ENCODE data around the gene LTBP1. TPM values are rescaled to one million over a fixed set of nuclear protein-coding genes. Genes with fewer than 3 reads are reported as not detected.
"Not testable (repeated sequence)": the region's sequence is repeated elsewhere in the genome, so short reads cannot be mapped to it uniquely, and the experiment has no call there.

Gene LTBP1, protein sequence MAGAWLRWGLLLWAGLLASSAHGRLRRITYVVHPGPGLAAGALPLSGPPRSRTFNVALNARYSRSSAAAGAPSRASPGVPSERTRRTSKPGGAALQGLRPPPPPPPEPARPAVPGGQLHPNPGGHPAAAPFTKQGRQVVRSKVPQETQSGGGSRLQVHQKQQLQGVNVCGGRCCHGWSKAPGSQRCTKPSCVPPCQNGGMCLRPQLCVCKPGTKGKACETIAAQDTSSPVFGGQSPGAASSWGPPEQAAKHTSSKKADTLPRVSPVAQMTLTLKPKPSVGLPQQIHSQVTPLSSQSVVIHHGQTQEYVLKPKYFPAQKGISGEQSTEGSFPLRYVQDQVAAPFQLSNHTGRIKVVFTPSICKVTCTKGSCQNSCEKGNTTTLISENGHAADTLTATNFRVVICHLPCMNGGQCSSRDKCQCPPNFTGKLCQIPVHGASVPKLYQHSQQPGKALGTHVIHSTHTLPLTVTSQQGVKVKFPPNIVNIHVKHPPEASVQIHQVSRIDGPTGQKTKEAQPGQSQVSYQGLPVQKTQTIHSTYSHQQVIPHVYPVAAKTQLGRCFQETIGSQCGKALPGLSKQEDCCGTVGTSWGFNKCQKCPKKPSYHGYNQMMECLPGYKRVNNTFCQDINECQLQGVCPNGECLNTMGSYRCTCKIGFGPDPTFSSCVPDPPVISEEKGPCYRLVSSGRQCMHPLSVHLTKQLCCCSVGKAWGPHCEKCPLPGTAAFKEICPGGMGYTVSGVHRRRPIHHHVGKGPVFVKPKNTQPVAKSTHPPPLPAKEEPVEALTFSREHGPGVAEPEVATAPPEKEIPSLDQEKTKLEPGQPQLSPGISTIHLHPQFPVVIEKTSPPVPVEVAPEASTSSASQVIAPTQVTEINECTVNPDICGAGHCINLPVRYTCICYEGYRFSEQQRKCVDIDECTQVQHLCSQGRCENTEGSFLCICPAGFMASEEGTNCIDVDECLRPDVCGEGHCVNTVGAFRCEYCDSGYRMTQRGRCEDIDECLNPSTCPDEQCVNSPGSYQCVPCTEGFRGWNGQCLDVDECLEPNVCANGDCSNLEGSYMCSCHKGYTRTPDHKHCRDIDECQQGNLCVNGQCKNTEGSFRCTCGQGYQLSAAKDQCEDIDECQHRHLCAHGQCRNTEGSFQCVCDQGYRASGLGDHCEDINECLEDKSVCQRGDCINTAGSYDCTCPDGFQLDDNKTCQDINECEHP (N-terminal part only)
- total RNA-seq (2014; rRNA removed; shearing (Covaris generic)), result 6.7 and 8.9 TPM in 2 replicates
- polyA plus RNA-seq (2015; cell fraction: cytosol; rRNA removed), result 7.7 and 11.9 TPM in 2 replicates
- 6.4 TPM in 2 replicates for polyA plus RNA-seq (2015; cell fraction: nucleus; rRNA removed)

- in situ Hi-C loops (cut with HindIII; ENCODE audit: low pct_unique_long_range_greater_than_20kb, low sequenced_read_pairs), result loop anchor here (25.0 kb wide), 1 partner anchor 159 kb away; no protein-coding TSS in a partner anchor
- DNase-seq (ENCODE audit: low read depth, low spot score), result peak; percentile 79
Measured at GRCh38 chr2:32946314-32947075, at the start of gene LTBP1. Gene LTBP1 (plus strand): TSS chr2:32946953. CDS start chr2:32947325, 372 bp downstream.

DNA sequence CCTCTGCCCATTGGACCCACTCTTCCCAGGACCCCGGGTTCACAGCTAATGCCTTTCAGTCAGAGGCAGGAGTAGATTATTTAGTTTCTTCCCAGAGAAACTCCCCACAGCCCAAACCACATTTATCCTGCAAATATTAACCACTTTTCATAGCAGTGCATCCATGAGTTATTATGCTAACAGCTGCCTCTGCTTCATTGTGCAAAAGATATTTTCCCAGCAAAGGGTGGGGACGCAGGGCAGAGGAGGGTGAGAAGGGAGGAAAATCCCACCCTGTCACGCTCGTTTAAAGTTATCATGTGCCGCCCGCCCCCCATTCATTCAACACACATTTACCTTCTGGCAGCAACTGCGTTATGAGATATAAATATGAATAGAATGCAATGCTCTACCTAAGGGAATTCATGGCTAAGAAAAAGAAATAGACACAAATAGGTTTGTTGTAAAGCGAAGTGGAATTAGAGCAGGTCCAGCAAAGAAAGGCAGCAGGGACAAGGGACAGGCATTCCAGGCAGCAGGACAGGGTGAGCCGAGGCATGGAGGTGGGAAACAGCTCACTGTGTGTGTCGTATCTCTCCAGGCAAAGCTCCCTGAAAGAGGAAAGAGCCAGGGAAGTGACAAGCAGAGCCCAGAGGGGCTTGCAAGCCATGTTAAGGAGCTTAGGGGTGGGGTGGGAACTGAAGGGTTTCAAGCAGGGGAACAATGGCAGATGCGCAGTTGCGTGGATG, 46.3 kb upstream of the LTBP1 start:
- in situ Hi-C loops (cut with HindIII; ENCODE audit: low pct_unique_long_range_greater_than_20kb, low sequenced_read_pairs), result no loop called here
- no peak for DNase-seq (ENCODE audit: low read depth, low spot score)

DNA sequence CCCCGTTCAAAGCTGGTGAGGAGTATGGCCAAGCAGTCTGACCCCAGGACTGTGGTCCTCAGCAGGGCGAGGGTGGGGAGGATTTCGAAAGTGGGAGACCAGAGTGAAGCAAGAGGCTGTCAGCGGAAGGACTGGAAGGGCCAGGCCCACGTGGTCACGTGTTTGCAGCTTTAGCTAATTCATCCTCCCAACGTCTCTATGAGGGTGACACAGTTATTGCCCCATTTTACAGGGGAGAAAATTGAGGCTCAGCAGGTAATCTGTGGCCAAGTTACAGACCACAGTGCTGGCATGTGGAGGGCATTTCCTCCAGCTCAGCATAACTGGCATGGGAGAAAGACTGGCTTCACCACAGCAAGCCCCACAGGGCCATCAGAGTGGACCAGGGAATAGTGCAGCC, 45.4 kb upstream of the LTBP1 start:
- in situ Hi-C loops (cut with HindIII; ENCODE audit: low pct_unique_long_range_greater_than_20kb, low sequenced_read_pairs), result no loop called here
- DNase-seq (ENCODE audit: low read depth, low spot score), result no peak

GRCh38 chr2:32902174-32902573, 44.6 kb upstream of the LTBP1 start:
- no peak for DNase-seq (ENCODE audit: low read depth, low spot score)
- in situ Hi-C loops (cut with HindIII; ENCODE audit: low pct_unique_long_range_greater_than_20kb, low sequenced_read_pairs), result no loop called here

DNA sequence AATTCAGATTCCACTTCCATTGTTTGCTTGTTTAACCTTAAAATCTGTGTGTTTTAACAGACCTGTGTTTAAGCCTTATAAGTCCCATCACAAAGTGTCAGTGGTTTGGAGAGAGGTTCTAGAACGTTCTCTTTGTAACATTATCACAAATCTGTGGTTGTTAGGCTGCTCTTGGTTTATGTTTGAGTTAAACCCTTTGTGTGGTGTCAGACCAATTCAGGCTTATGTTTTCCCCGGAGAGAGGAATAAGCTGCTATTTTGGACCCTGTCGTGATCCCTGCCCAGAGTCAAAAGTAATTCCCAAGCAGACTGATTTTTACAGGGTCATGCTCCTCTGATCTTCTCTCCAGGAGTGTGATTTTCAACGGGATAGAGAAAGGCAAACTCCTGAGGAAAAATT, 43.8 kb upstream of the LTBP1 start:
- DNase-seq (ENCODE audit: low read depth, low spot score), result no peak
- in situ Hi-C loops (cut with HindIII; ENCODE audit: low pct_unique_long_range_greater_than_20kb, low sequenced_read_pairs), result no loop called here

DNA sequence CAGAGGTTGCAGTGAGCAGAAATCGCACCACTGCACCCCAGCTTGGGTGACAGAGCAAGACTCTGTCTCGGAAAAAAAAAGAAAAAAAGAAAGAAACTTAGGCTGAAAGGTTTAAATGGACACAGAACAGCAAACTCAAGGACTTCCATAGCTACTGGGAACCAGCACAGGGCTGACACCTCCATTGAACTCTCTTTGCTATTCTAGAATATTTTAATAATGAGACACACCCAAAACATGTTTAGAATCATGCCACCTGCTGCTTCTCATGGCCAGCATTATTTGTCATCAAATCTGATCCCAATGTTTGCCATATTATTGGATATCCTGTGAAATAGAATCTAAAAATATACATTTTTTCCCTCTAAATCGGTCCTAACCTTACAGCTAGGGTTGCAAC, 42.7 kb upstream of the LTBP1 start:
- DNase-seq (ENCODE audit: low read depth, low spot score), result no peak
- in situ Hi-C loops (cut with HindIII; ENCODE audit: low pct_unique_long_range_greater_than_20kb, low sequenced_read_pairs), result no loop called here

- DNase-seq (ENCODE audit: low read depth, low spot score), result no peak
- in situ Hi-C loops (cut with HindIII; ENCODE audit: low pct_unique_long_range_greater_than_20kb, low sequenced_read_pairs), result no loop called here
Measured at GRCh38 chr2:32904751-32905150, 42.0 kb upstream of the LTBP1 start.

- in situ Hi-C loops (cut with HindIII; ENCODE audit: low pct_unique_long_range_greater_than_20kb, low sequenced_read_pairs), result no loop called here
- no peak for DNase-seq (ENCODE audit: low read depth, low spot score)
Measured at GRCh38 chr2:32905270-32905669, 41.5 kb upstream of the LTBP1 start.

GRCh38 chr2:32910883-32911598, 35.7 kb upstream of the LTBP1 start:
- in situ Hi-C loops (cut with HindIII; ENCODE audit: low pct_unique_long_range_greater_than_20kb, low sequenced_read_pairs), result no loop called here
- no peak for DNase-seq (ENCODE audit: low read depth, low spot score)

DNA sequence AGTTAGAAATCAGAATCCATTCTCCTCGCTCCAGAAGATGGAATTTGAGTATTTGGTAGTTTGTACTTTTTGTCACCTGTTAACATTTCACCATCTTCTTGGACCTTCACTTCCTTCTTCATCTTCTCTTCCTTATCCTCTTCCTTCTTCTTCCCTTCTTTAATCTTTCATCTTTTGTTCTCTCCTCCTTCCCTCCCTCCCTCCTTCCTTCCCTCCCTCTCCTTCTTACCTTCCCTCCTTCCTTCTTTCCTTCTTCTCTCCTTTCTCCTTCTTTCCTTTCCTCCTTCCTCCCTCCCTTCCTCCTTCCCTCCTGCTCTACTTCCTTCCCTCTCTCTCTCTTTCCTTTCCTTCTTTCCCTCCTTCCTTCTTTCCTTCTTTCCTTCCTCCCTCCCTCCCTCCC, 31.1 kb upstream of the LTBP1 start:
- in situ Hi-C loops (cut with HindIII; ENCODE audit: low pct_unique_long_range_greater_than_20kb, low sequenced_read_pairs), result no loop called here

GRCh38 chr2:32918774-32919173, 28.0 kb upstream of the LTBP1 start:
- in situ Hi-C loops (cut with HindIII; ENCODE audit: low pct_unique_long_range_greater_than_20kb, low sequenced_read_pairs), result no loop called here
- DNase-seq (ENCODE audit: low read depth, low spot score), result no peak

More for the DNA sequence above, 31.1 kb upstream of the LTBP1 start:
- DNase-seq (ENCODE audit: low read depth, low spot score), result no peak

- in situ Hi-C loops (cut with HindIII; ENCODE audit: low pct_unique_long_range_greater_than_20kb, low sequenced_read_pairs), result not testable (repeated sequence)
Measured at GRCh38 chr2:32919901-32920300, 26.9 kb upstream of the LTBP1 start.

DNA sequence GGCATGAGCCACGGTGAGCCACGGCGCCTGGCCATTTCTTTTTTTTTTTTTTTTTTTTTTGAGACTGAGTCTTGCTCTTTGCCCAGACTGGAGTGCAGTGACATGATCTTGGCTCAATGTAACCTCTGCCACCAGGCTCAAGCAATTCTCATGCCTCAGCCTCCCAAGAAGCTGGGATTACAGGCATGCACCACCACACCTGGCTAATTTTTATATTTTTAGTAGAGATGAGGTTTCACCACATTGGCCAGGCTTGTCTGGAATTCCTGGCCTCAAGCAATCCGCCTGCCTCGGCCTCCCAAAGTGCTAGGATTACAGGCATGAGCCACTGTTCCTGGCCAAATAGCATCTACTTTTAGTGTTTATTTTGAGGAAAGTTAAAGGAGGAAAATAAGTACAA, 25.3 kb upstream of the LTBP1 start:
- in situ Hi-C loops (cut with HindIII; ENCODE audit: low pct_unique_long_range_greater_than_20kb, low sequenced_read_pairs); DNase-seq (ENCODE audit: low read depth, low spot score): not testable (repeated sequence)

More at GRCh38 chr2:32919901-32920300, 26.9 kb upstream of the LTBP1 start:
- DNase-seq (ENCODE audit: low read depth, low spot score), result not testable (repeated sequence)

- DNase-seq (ENCODE audit: low read depth, low spot score), result no peak
- in situ Hi-C loops (cut with HindIII; ENCODE audit: low pct_unique_long_range_greater_than_20kb, low sequenced_read_pairs), result no loop called here
Measured at GRCh38 chr2:32922501-32922900, 24.3 kb upstream of the LTBP1 start.

- in situ Hi-C loops (cut with HindIII; ENCODE audit: low pct_unique_long_range_greater_than_20kb, low sequenced_read_pairs), result no loop called here
- DNase-seq (ENCODE audit: low read depth, low spot score), result no peak
Measured at GRCh38 chr2:32923109-32923508, 23.6 kb upstream of the LTBP1 start.

Measured in SK-MEL-5 (cell line).